Measurements from ENCODE around the gene PGBD1. TPM values are rescaled to one million over a fixed set of nuclear protein-coding genes. Genes with fewer than 3 reads are reported as not detected.

Gene PGBD1
- polyA plus RNA-seq, 1 of the 3 experiments (the other 2 are of a cell fraction): 2.5 TPM

DNA sequence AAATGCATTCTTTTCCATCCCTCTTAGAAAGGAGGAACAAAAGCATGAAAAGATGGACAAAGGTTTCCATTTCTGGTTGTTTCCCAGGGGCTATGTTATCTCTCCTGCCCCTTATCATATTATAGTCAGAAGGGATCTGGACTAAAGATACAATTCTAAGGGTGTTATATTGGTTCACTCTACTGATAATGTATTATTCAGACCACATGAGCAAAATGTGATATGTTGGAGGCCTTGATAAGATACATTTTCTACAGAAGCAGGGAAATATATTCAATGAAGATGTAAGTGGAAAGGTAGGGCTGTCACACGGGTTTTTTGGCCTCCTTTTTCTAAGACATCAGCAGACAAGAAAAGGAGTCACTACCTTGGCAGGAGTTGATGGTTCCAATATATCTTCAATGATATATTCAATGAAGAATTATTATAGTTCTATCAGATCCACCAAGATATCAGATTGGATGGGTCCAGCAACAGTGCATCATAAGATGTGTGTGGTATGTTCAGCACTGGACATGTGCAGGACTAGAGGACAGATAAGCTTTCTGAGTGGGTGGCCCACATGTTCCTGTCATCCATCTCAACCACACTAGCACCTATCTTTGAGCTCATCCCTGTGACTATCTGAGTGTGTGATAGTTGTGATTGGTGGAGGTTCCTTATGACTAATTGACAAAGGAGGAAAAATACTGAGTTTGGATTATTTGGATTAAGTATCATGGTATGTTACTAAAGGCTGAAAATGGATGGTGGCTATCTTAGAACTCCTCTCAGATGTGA, 62.7 kb downstream of the PGBD1 start:
- DNase-seq: no peak
- WGBS (ENCODE audit: low lambda C conversion rate): 7% methylated on average over 1 of the region's 1 CpG
- POLR2A ChIA-PET: interaction anchor here (1.1 kb wide), 1 partner anchor 9 kb away, joined by 3 read pairs; no protein-coding TSS in a partner anchor
- H3K4me1 ChIP-seq (ENCODE audit: control insufficient read depth in 1 of 2, insufficient read depth in 2 of 2, low read depth in 1 of 2, low read length in 1 of 2): no peaks in the 10 kb centered on the region
- no peak overlapping the region for H3K9ac ChIP-seq
- no peak overlapping the region for H3K4me3 ChIP-seq (ENCODE audit: low read depth in 2 of 2, low read length in 1 of 2)
- H3K9me2 ChIP-seq: no peaks in the 10 kb centered on the region
- H3K9me3 ChIP-seq: no peaks in the 10 kb centered on the region
- no peak overlapping the region for H3K27ac ChIP-seq (ENCODE audit: low read depth in 2 of 2, low read length in 1 of 2)
- no peak overlapping the region for H2AFZ ChIP-seq (ENCODE audit: low read depth)
- CTCF ChIA-PET: no interaction called here
- peaks cover 4% of the 10 kb centered on the region for H3F3A ChIP-seq (replicated peaks; ENCODE audit: insufficient read depth)
- no peaks in the 10 kb centered on the region for H3K36me3 ChIP-seq (replicated peaks in 1 of 2; ENCODE audit: control insufficient read depth in 1 of 2, insufficient read depth in 2 of 2, low read length in 1 of 2)
- H4K20me1 ChIP-seq (ENCODE audit: insufficient read depth): no peaks in the 10 kb centered on the region
- H3K4me2 ChIP-seq: no peak overlapping the region
- H3K27me3 ChIP-seq (ENCODE audit: insufficient read depth): peaks cover 6% of the 10 kb centered on the region; the same call in 1 of the 2 replicates
- TF ChIP-seq GABPA (IDR thresholded peaks at IDR 0.05; ENCODE audit: low read depth): no peak
- no peak for TF ChIP-seq SIN3A (IDR thresholded peaks at IDR 0.05; ENCODE audit: borderline replicate concordance, low read depth, low read length)
- no peak for TF ChIP-seq CHD2 (IDR thresholded peaks at IDR 0.05; ENCODE audit: low read length, partially characterized antibody)
- TF ChIP-seq POLR2AphosphoS5 (IDR thresholded peaks at IDR 0.05; ENCODE audit: low read depth, low read length): no peak
- no peak for TF ChIP-seq FOXM1 (IDR thresholded peaks at IDR 0.05; ENCODE audit: low read depth)
- TF ChIP-seq GATA2 (CRISPR knock-in tag; IDR thresholded peaks at IDR 0.05): no peak
- TF ChIP-seq EZH2phosphoT487 (IDR thresholded peaks at IDR 0.05; ENCODE audit: borderline replicate concordance, low read depth): no peak
- TF ChIP-seq RXRA (IDR thresholded peaks at IDR 0.05; ENCODE audit: borderline replicate concordance, low read depth): no peak
- no peak for TF ChIP-seq ELF1 (IDR thresholded peaks at IDR 0.05)
- no peaks in the 10 kb centered on the region for H3K79me2 ChIP-seq (ENCODE audit: insufficient read depth)

GRCh38 chr6:28345201-28345600, 63.8 kb downstream of the PGBD1 start:
- no peak for DNase-seq
- Histone ChIP-seq H3K27me3 (ENCODE audit: insufficient read depth) (peaks cover 6% of the 10 kb centered on the region; the same call in 1 of the 2 replicates), H3K36me3 (replicated peaks in 1 of 2; ENCODE audit: control insufficient read depth in 1 of 2, insufficient read depth in 2 of 2, low read length in 1 of 2) (no peaks in the 10 kb centered on the region), H3K4me2 (no peak overlapping the region), H3K4me1 (ENCODE audit: control insufficient read depth in 1 of 2, insufficient read depth in 2 of 2, low read depth in 1 of 2, low read length in 1 of 2) (no peaks in the 10 kb centered on the region; a peak in 1 of 4 replicates), H3K9me3 (no peaks in the 10 kb centered on the region), H3K79me2 (ENCODE audit: insufficient read depth) (peaks cover 4% of the 10 kb centered on the region; the same call in 1 of the 2 replicates), H2AFZ (ENCODE audit: low read depth) (no peak overlapping the region), H3K4me3 (ENCODE audit: low read depth in 2 of 2, low read length in 1 of 2) (no peak overlapping the region), H3K9ac (no peak overlapping the region), H3K27ac (ENCODE audit: low read depth in 2 of 2, low read length in 1 of 2) (no peak overlapping the region), H3K9me2 (no peaks in the 10 kb centered on the region), H3F3A (replicated peaks; ENCODE audit: insufficient read depth) (peaks cover 4% of the 10 kb centered on the region), H4K20me1 (ENCODE audit: insufficient read depth) (no peaks in the 10 kb centered on the region)
- POLR2A ChIA-PET: interaction anchor here (1.0 kb wide), 1 partner anchor 13 kb away, joined by 3 read pairs; no protein-coding TSS in a partner anchor
- 78% methylated on average over 1 of the region's 1 CpG for WGBS (ENCODE audit: low lambda C conversion rate)
- CTCF ChIA-PET: interaction anchor here (0.6 kb wide), 1 partner anchor 78 kb away, joined by 3 read pairs; the partner anchor contains the start of gene ZSCAN26
- TF ChIP-seq MXI1 (IDR thresholded peaks at IDR 0.05; ENCODE audit: low read depth, low read length) (no peak), REST (IDR thresholded peaks at IDR 0.05; ENCODE audit: low read depth, low read length) (no peak), CHD2 (IDR thresholded peaks at IDR 0.05; ENCODE audit: low read length, partially characterized antibody) (no peak), FOXJ3 (CRISPR knock-in tag; IDR thresholded peaks at IDR 0.05) (no peak), PBX3 (IDR thresholded peaks at IDR 0.05) (no peak), SIN3A (IDR thresholded peaks at IDR 0.05; ENCODE audit: borderline replicate concordance, low read depth, low read length) (no peak), MAX (IDR thresholded peaks at IDR 0.05; ENCODE audit: low read depth) (no peak), TEAD4 (IDR thresholded peaks at IDR 0.05; ENCODE audit: borderline replicate concordance, insufficient read depth) (no peak)
- TF ChIP-seq, protein P1, sequence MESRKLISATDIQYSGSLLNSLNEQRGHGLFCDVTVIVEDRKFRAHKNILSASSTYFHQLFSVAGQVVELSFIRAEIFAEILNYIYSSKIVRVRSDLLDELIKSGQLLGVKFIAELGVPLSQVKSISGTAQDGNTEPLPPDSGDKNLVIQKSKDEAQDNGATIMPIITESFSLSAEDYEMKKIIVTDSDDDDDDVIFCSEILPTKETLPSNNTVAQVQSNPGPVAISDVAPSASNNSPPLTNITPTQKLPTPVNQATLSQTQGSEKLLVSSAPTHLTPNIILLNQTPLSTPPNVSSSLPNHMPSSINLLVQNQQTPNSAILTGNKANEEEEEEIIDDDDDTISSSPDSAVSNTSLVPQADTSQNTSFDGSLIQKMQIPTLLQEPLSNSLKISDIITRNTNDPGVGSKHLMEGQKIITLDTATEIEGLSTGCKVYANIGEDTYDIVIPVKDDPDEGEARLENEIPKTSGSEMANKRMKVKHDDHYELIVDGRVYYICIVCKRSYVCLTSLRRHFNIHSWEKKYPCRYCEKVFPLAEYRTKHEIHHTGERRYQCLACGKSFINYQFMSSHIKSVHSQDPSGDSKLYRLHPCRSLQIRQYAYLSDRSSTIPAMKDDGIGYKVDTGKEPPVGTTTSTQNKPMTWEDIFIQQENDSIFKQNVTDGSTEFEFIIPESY (IDR thresholded peaks at IDR 0.05; ENCODE audit: borderline replicate concordance, low read depth): no peak
- TF ChIP-seq, protein P2, sequence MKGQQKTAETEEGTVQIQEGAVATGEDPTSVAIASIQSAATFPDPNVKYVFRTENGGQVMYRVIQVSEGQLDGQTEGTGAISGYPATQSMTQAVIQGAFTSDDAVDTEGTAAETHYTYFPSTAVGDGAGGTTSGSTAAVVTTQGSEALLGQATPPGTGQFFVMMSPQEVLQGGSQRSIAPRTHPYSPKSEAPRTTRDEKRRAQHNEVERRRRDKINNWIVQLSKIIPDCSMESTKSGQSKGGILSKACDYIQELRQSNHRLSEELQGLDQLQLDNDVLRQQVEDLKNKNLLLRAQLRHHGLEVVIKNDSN (IDR thresholded peaks at IDR 0.05; ENCODE audit: borderline replicate concordance, low read depth): no peak
